ENCODE data around the gene EYS.

EYS gene

DNA sequence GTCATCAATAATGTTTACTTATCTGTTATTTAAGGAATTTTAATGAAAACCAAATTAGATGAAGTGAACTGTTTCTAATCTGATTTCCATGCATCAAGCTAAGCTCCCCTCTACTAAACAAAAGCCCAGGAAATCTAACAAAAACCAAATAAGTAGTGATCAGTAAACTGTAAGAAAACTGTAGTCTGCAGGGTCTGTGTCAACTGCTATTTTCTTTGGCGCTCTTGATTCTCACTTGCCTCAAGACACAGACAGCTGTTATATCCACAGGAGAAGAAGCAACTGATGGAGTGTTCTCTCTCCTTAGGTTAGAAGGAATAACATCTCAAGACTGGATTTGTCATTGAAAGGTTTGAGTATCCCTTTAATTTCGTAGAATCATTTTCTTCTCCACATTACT is 1777.9 kb downstream of the EYS start:
- in situ Hi-C loops (cut with MboI; ENCODE audit: low pct_unique_long_range_greater_than_20kb, low sequenced_read_pairs, unreplicated experiment) = loop anchor here (25.0 kb wide), 1 partner anchor 408 kb away; no protein-coding TSS in a partner anchor
- TF ChIP-seq, protein P1, sequence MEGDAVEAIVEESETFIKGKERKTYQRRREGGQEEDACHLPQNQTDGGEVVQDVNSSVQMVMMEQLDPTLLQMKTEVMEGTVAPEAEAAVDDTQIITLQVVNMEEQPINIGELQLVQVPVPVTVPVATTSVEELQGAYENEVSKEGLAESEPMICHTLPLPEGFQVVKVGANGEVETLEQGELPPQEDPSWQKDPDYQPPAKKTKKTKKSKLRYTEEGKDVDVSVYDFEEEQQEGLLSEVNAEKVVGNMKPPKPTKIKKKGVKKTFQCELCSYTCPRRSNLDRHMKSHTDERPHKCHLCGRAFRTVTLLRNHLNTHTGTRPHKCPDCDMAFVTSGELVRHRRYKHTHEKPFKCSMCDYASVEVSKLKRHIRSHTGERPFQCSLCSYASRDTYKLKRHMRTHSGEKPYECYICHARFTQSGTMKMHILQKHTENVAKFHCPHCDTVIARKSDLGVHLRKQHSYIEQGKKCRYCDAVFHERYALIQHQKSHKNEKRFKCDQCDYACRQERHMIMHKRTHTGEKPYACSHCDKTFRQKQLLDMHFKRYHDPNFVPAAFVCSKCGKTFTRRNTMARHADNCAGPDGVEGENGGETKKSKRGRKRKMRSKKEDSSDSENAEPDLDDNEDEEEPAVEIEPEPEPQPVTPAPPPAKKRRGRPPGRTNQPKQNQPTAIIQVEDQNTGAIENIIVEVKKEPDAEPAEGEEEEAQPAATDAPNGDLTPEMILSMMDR (IDR thresholded peaks at IDR 0.05; ENCODE audit: extremely low read depth, insufficient read depth, missing control alignments) = no peak
- DNase-seq (ENCODE audit: low spot score) = no peak

DNA sequence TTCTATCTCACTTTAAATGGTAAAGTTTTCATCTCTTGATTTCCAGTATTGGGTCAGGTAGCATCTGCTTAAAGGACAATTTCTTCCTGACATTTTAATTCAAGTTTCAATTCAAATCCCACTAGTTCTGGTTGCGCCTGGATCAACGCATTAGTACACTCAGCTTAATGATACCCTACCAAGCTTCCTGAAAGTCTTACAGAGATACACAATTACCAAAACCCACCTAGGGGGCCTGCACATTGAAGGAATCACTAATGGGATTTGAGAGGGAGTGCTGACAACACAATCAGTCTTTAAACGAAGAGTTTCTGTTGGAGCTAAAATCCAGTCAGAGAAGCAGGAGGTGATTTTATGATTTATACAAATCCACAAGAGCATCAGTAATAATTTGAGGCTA is 1778.4 kb downstream of the EYS start:
- in situ Hi-C loops (cut with MboI; ENCODE audit: low pct_unique_long_range_greater_than_20kb, low sequenced_read_pairs, unreplicated experiment) = loop anchor here (25.0 kb wide), 1 partner anchor 409 kb away; no protein-coding TSS in a partner anchor
- TF ChIP-seq, protein P1 (IDR thresholded peaks at IDR 0.05; ENCODE audit: extremely low read depth, insufficient read depth, missing control alignments) = no peak
- DNase-seq (ENCODE audit: low spot score) = no peak

DNA sequence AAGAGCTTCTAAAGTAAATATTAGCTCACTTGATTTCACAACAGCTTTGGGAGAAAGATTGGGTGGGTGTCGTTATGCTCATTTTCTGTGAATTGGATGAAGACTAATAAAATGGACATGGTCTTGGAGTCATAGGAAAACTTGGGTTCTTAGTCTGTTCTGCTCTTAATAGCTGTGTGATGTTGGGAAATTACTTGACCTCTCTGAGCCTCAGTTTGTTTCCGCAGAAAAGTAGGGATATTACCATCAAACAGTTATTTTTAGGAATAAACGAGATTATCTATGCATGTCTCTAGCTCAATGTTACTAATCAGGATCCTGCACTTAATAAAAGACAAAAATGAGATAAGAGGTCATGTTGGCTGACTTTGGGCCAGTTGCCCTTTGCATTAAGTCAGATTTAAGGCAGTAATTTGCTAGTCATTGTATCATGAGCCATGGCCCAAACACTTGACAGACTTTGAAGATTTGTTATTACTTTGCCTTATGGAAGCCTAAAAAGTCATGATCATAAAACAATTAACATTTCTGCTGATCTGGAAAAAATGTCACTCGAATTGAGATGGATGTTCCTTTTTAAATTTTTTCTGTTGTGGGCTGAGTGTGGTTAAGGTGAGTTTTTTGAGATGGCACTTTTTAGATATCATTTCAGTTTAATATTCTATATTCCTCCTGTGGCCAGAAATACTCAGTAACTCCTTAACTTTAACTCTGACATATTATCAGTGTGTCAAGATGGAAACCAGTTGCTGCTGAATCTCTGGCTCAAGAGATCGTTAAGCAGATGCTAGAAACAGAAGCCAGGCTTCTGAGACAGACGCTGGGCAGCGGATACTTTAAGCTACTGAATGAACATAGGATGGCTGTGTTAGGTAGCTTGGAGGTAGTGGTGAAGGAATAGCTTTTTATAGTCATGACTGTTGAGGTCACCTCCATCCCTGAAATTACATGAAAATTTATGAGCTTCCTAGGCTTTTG is 1779.8 kb downstream of the EYS start:
- in situ Hi-C loops (cut with MboI; ENCODE audit: low pct_unique_long_range_greater_than_20kb, low sequenced_read_pairs, unreplicated experiment) = loop anchor here (25.0 kb wide), 1 partner anchor 410 kb away; no protein-coding TSS in a partner anchor
- TF ChIP-seq, protein P1 (IDR thresholded peaks at IDR 0.05; ENCODE audit: extremely low read depth, insufficient read depth, missing control alignments) = no peak
- no peak for DNase-seq (ENCODE audit: low spot score)

DNA sequence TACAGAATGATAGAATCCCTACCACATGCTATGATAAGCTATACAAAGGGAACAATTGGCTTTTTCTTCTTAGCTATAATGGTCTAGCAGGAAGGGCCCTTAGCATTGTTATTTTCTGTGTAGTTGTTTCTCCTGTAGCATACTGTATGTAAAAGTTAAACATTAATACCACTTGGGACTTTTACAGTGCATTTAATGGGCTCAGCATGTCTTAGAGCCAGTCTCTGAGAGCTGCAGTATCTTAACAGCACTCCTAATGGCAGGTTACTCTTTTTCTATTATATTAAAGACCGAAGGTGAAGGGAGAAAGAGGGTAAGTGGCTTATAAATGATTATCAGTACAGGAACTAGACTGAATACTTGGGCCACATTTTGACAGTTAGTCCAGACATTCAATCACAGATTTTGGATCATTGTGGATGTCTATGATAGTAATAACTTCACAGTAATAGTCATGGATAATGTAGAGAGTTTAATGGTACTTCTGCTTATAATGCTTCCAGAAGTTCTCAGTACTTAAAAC is 1780.7 kb downstream of the EYS start:
- TF ChIP-seq, protein P1 (IDR thresholded peaks at IDR 0.05; ENCODE audit: extremely low read depth, insufficient read depth, missing control alignments) = no peak
- DNase-seq (ENCODE audit: low spot score) = no peak
- in situ Hi-C loops (cut with MboI; ENCODE audit: low pct_unique_long_range_greater_than_20kb, low sequenced_read_pairs, unreplicated experiment) = loop anchor here (25.0 kb wide), 1 partner anchor 411 kb away; no protein-coding TSS in a partner anchor

DNA sequence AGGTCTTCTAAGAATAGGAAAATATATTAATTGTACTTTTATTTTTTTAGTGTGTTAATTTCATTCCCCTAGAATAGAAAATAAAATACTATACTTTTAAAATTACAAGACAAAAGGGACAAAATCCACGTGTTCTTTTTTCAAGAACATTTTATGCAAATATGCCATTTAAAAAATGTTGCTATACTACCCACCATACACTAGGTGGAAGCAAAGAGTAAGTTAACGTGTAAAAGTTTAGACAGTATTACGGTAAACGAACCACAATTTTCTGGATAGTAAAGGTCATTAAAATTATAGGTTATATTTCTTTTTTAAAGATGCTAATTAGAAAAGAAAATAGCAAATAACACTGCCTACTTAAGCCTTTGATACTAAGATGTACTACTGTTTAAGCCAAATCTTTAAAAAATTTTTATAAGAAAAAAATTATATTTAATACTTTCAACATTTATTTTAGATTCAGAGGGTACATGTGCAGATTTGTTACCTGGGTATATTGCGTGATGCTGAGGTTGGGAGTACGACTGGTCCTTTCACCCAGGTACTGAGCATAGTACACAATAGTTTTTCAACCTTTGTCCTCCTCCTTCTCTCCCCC is 1783.8 kb downstream of the EYS start:
- DNase-seq (ENCODE audit: low spot score) = peak; percentile 36
- in situ Hi-C loops (cut with MboI; ENCODE audit: low pct_unique_long_range_greater_than_20kb, low sequenced_read_pairs, unreplicated experiment) = no loop called here
- TF ChIP-seq, protein P1 (IDR thresholded peaks at IDR 0.05; ENCODE audit: extremely low read depth, insufficient read depth, missing control alignments) = peak; percentile 60

DNA sequence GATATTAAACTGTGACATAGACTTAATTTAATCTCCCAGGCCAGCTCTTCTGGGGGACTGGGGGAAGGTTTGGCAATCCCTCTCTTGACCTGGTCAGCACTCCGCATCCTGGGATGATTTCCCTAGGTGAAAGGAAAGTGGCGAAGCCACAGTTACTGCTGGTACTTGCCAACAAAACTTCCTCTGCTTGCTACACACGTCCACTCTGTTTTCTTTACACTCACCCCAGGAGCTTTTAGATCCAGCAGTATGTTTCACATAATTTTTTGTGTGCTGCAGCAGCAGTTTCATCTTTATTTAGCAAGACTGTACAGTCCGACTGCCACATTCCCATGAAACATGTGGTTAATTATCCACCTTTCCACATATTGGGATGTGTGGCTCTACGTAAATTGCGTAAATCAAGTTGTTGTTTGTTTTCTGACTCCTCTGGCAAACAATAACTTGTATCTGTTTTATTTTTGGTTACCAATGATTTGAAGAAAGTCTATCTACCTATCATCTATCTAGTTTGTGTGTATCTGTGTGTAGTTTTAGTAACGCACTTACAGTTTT is 1787.4 kb downstream of the EYS start:
- DNase-seq (ENCODE audit: low spot score) = no peak
- in situ Hi-C loops (cut with MboI; ENCODE audit: low pct_unique_long_range_greater_than_20kb, low sequenced_read_pairs, unreplicated experiment) = no loop called here
- TF ChIP-seq, protein P1 (IDR thresholded peaks at IDR 0.05; ENCODE audit: extremely low read depth, insufficient read depth, missing control alignments) = no peak
